ENCODE data around the gene MYLK3. TPM values are rescaled to one million over a fixed set of nuclear protein-coding genes. Genes with fewer than 3 reads are reported as not detected.
"Not testable (repeated sequence)": the region's sequence is repeated elsewhere in the genome, so short reads cannot be mapped to it uniquely, and the experiment has no call there.

Gene MYLK3
- under 1 TPM; 0.02 to 0.50 TPM for total RNA-seq

- peaks cover 6% of the 10 kb centered on the region for H3K4me1 Mint-ChIP-seq
- POLR2A ChIA-PET = no interaction called here
- no peaks in the 10 kb centered on the region for H3K36me3 Mint-ChIP-seq (ENCODE audit: low read depth)
- H3K27ac Mint-ChIP-seq = no peak within 1 kb of the TSS
- CTCF ChIA-PET = no interaction called here
- no peak within 1 kb of the TSS for H3K4me3 Mint-ChIP-seq
- DNase-seq = no peak
- H3K27me3 Mint-ChIP-seq = no peaks in the 10 kb centered on the region
- H3K9me3 Mint-ChIP-seq = no peaks in the 10 kb centered on the region
These were observed at the start of gene MYLK3 for GRCh38 chr16:46747777-46748651. Gene MYLK3 (minus strand): TSS chr16:46748344. CDS start chr16:46748193, 151 bp downstream.

- CTCF ChIA-PET = interaction anchor here (1.2 kb wide), 1 partner anchor 12 kb away, joined by 3 read pairs; no protein-coding TSS in a partner anchor
These were observed 49.4 kb upstream of the MYLK3 start for GRCh38 chr16:46797501-46797900.

GRCh38 chr16:46796764-46797269, 48.7 kb upstream of the MYLK3 start:
- Mint-ChIP-seq H3K9me3 (peaks cover 21% of the 10 kb centered on the region), H3K4me1 (peaks cover 1% of the 10 kb centered on the region), H3K4me3 (no peak overlapping the region), H3K27me3 (no peaks in the 10 kb centered on the region), H3K27ac (no peak overlapping the region), H3K36me3 (ENCODE audit: low read depth) (peaks cover 34% of the 10 kb centered on the region)
- CTCF ChIA-PET = interaction anchor here (0.7 kb wide), 1 partner anchor 11 kb away, joined by 4 read pairs; no protein-coding TSS in a partner anchor
- DNase-seq = no peak
- POLR2A ChIA-PET = interaction anchor here (0.6 kb wide), 1 partner anchor 154 kb away, joined by 6 read pairs; no protein-coding TSS in a partner anchor

More at GRCh38 chr16:46797501-46797900, 49.4 kb upstream of the MYLK3 start:
- H3K36me3 Mint-ChIP-seq (ENCODE audit: low read depth) = peaks cover 35% of the 10 kb centered on the region
- H3K9me3 Mint-ChIP-seq = peaks cover 21% of the 10 kb centered on the region
- H3K4me3 Mint-ChIP-seq = no peak overlapping the region
- H3K4me1 Mint-ChIP-seq = peaks cover under 1% of the 10 kb centered on the region
- no peak for DNase-seq
- POLR2A ChIA-PET = no interaction called here
- no peak overlapping the region for H3K27ac Mint-ChIP-seq
- no peaks in the 10 kb centered on the region for H3K27me3 Mint-ChIP-seq

- no peak for DNase-seq
- ChIA-PET CTCF (no interaction called here), POLR2A (no interaction called here)
- Mint-ChIP-seq H3K9me3 (peaks cover 21% of the 10 kb centered on the region), H3K4me1 (peaks cover 21% of the 10 kb centered on the region), H3K4me3 (no peak overlapping the region), H3K27ac (no peak overlapping the region), H3K36me3 (ENCODE audit: low read depth) (peaks cover 37% of the 10 kb centered on the region), H3K27me3 (no peaks in the 10 kb centered on the region)
These were observed 45.7 kb upstream of the MYLK3 start for GRCh38 chr16:46793841-46794240.

GRCh38 chr16:46790599-46791270, 42.6 kb upstream of the MYLK3 start:
- Mint-ChIP-seq H3K27me3 (no peaks in the 10 kb centered on the region), H3K9me3 (peaks cover 20% of the 10 kb centered on the region), H3K27ac (no peak overlapping the region), H3K4me1 (peaks cover 21% of the 10 kb centered on the region), H3K36me3 (ENCODE audit: low read depth) (peaks cover 24% of the 10 kb centered on the region), H3K4me3 (peak overlapping the region; percentile 69)
- no peak for DNase-seq
- ChIA-PET CTCF (interaction anchor here (1.0 kb wide), 1 partner anchor 161 kb away, joined by 4 read pairs; no protein-coding TSS in a partner anchor), POLR2A (no interaction called here)

DNA sequence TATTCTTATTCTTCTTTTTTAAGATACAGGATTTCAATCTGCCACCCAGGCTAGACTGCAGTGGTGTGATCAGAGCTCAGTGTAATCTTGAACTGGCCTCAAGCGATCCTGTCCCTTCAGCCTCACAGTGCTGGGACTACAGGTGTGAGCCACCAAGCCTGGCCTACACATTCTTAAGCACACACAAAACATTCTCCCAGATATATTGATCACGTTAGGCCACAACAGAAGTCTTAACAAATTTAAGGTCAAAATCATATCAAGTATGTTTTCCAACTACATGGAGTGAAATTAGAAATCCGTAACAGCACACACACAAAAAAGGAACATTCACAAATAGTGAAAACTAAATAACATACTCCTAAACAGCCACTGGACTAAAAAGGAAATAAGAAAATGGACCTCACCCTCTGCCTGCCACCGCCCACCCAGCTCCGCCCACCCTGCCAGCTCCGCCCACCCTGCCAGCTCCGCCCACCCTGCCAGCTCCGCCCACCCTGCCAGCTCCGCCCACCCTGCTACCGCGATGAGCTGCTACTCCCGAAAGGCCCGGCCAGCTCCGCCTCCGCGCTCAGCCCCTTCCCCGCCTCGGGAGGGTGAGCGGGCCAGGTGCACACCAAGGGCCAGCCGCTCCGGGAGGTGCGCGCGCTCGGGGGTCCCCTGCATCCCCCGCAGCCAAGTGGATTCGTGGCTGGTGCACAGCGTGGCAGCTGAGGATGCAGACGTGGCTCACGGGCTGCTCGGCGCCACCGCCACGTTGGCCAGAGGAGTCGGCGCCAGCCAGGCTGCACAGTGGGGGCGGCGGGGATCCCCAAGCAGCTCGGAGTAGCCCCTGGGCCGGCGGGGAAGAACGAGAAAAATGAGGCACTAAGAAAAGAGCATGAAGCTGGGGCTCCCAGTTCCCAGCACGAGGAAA, 41.6 kb upstream of the MYLK3 start:
- H3K4me3 Mint-ChIP-seq = peak overlapping the region; percentile 69
- ChIA-PET POLR2A (interaction anchor here (0.6 kb wide), 1 partner anchor 183 kb away, joined by 3 read pairs; no protein-coding TSS in a partner anchor), CTCF (interaction anchor here (0.6 to 1.4 kb wide), 7 partner anchors 17 to 1822 kb away, joined by 3 to 7 read pairs (median 4); no protein-coding TSS in a partner anchor)
- H3K4me1 Mint-ChIP-seq = peaks cover 22% of the 10 kb centered on the region
- H3K36me3 Mint-ChIP-seq (ENCODE audit: low read depth) = peaks cover 14% of the 10 kb centered on the region
- no peaks in the 10 kb centered on the region for H3K27me3 Mint-ChIP-seq
- peaks cover 17% of the 10 kb centered on the region for H3K9me3 Mint-ChIP-seq
- H3K27ac Mint-ChIP-seq = peak overlapping the region; percentile 76
- DNase-seq = peak; percentile 80

GRCh38 chr16:46788891-46789474, 40.8 kb upstream of the MYLK3 start:
- H3K36me3 Mint-ChIP-seq (ENCODE audit: low read depth) = peaks cover 9% of the 10 kb centered on the region
- CTCF ChIA-PET = interaction anchor here (1.0 to 1.4 kb wide), 2 partner anchors 39 to 111 kb away, joined by 3 to 7 read pairs; no protein-coding TSS in a partner anchor
- H3K4me3 Mint-ChIP-seq = peak overlapping the region; percentile 7
- no peak overlapping the region for H3K27ac Mint-ChIP-seq
- H3K9me3 Mint-ChIP-seq = peaks cover 13% of the 10 kb centered on the region
- POLR2A ChIA-PET = no interaction called here
- peaks cover 22% of the 10 kb centered on the region for H3K4me1 Mint-ChIP-seq
- no peaks in the 10 kb centered on the region for H3K27me3 Mint-ChIP-seq
- no peak for DNase-seq

GRCh38 chr16:46787909-46788308, 39.8 kb upstream of the MYLK3 start:
- CTCF ChIA-PET = interaction anchor here (0.6 kb wide), 1 partner anchor 13 kb away, joined by 3 read pairs; no protein-coding TSS in a partner anchor
- Mint-ChIP-seq H3K27me3 (peaks cover 2% of the 10 kb centered on the region), H3K4me3 (no peak overlapping the region), H3K9me3 (peaks cover 9% of the 10 kb centered on the region), H3K27ac (no peak overlapping the region), H3K36me3 (ENCODE audit: low read depth) (peaks cover 5% of the 10 kb centered on the region), H3K4me1 (peaks cover 28% of the 10 kb centered on the region)
- no peak for DNase-seq
- POLR2A ChIA-PET = no interaction called here

DNA sequence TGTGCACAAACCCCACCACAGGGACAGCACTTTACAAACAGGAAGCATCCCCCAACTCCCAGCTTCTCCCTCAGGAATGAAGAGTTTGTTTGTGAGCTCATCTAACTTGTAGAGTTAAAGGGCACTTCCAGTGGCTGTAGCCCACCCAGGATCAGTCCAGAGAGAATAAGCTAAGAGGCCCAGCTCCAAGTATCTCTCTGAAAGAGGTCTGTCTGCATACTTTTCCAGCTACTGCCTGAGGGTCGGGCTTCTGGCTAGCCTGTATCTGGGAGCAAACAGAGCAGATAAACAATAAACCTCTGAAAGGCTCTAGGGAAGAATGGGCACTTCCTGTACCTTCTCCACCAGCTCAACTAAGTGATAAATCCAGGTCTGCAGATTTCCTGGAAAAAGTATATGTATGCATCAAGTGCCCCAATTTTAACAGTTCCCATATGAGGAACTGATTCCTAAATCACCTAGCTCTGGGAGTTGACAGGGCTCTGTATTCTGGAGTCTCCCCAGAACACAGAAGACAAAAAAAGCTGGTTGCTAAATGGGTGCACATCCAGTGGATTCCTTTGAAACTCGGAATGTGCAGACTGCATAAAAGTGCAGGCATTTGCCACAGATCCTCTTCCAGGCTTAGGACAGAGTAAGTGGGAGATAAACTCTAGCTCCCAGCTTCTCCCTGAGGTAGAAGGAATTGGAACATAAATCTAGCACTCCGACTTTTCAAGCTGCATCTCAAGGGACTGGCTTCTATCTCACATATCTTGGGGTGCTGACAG, 37.1 kb upstream of the MYLK3 start:
- peaks cover 2% of the 10 kb centered on the region for H3K27me3 Mint-ChIP-seq
- peaks cover 3% of the 10 kb centered on the region for H3K36me3 Mint-ChIP-seq (ENCODE audit: low read depth)
- peaks cover 9% of the 10 kb centered on the region for H3K9me3 Mint-ChIP-seq
- H3K4me1 Mint-ChIP-seq = peaks cover 16% of the 10 kb centered on the region
- ChIA-PET POLR2A (interaction anchor here (0.6 kb wide), 1 partner anchor 12 kb away, joined by 7 read pairs; no protein-coding TSS in a partner anchor), CTCF (interaction anchor here (0.7 to 1.6 kb wide), 3 partner anchors 24 to 55 kb away, joined by 3 to 4 read pairs (median 3); no protein-coding TSS in a partner anchor)
- DNase-seq = no peak
- no peak overlapping the region for H3K27ac Mint-ChIP-seq
- no peak overlapping the region for H3K4me3 Mint-ChIP-seq

DNA sequence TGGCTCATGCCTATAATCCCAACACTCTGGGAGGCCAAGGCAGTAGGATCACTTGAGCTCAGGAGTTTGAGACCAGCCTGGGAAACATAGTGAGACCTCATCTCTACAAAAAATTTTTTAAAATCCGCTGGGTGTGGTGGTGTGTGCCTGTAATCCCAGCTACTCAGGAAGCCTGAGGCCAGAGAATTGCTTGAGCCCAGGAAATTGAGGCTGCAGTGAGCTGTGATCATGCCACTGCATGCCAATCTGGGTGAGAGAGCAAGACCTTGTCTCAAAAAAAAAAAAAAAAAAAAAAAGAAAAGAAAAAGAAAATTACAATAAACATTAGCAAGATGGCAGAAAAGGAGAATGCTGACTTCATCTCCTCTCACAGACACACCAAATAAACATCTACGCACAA, 36.4 kb upstream of the MYLK3 start:
- DNase-seq; H3K27me3 Mint-ChIP-seq; H3K9me3 Mint-ChIP-seq; H3K36me3 Mint-ChIP-seq (ENCODE audit: low read depth); H3K4me3 Mint-ChIP-seq; POLR2A ChIA-PET; H3K27ac Mint-ChIP-seq: not testable (repeated sequence)
- CTCF ChIA-PET = interaction anchor here (1.6 kb wide), 1 partner anchor 38 kb away, joined by 3 read pairs; no protein-coding TSS in a partner anchor
- H3K4me1 Mint-ChIP-seq = peaks cover 11% of the 10 kb centered on the region

- ChIA-PET POLR2A (no interaction called here), CTCF (no interaction called here)
- DNase-seq = no peak
- Mint-ChIP-seq H3K27me3 (peaks cover 2% of the 10 kb centered on the region), H3K4me3 (no peak overlapping the region), H3K9me3 (peaks cover 9% of the 10 kb centered on the region), H3K36me3 (ENCODE audit: low read depth) (no peaks in the 10 kb centered on the region), H3K4me1 (peaks cover 7% of the 10 kb centered on the region), H3K27ac (no peak overlapping the region)
These were observed 35.7 kb upstream of the MYLK3 start for GRCh38 chr16:46783800-46784199.

All from activated CD4-positive, alpha-beta T cell treated with anti-CD3 and anti-CD28 coated beads, Interleukin-2, amount 10 ng/mL, durations not matched to agents 7 days and 5 days (primary cell).